Measurements from ENCODE around the gene IGF1R. TPM values are rescaled to one million over a fixed set of nuclear protein-coding genes. Genes with fewer than 3 reads are reported as not detected.

IGF1R gene
- total and polyA plus RNA-seq, 2 donors (not counting 3 experiments of a cell fraction or from before 2014, with no cell fraction given): 16.1 to 59.1 TPM

- FAIRE-seq (no peak), DNase-seq (ENCODE audit: low read depth, low spot score) (no peak)
- Histone ChIP-seq H3K4me3 (replicated peaks in 1 of 3; ENCODE audit: insufficient read depth in 1 of 3, low read depth in 1 of 3, low read length in 3 of 3) (no peak overlapping the region), H3K27ac (ENCODE audit: insufficient read depth, low read depth, low read length) (no peak overlapping the region), H4K20me1 (replicated peaks; ENCODE audit: control insufficient read depth, extremely low read depth, insufficient read depth, low read length) (no peaks in the 10 kb centered on the region), H3K36me3 (ENCODE audit: control insufficient read depth in 2 of 2, extremely low read depth in 1 of 2, insufficient read depth in 2 of 2, low read length in 2 of 2) (no peaks in the 10 kb centered on the region), H3K4me1 (ENCODE audit: control insufficient read depth, extremely low read depth, insufficient read depth, low read length) (peaks cover 8% of the 10 kb centered on the region), H3K27me3 (ENCODE audit: control insufficient read depth in 2 of 2, insufficient read depth in 2 of 2, low read length in 2 of 2) (no peaks in the 10 kb centered on the region), H3K9me1 (replicated peaks; ENCODE audit: control insufficient read depth, extremely low read depth, insufficient read depth, low read length) (no peaks in the 10 kb centered on the region), H3K9ac (replicated peaks; ENCODE audit: extremely low read depth, insufficient read depth, low read length) (no peak overlapping the region), H3K79me2 (ENCODE audit: control insufficient read depth, insufficient read depth, low read length) (peaks cover 48% of the 10 kb centered on the region), H3K9me3 (replicated peaks; ENCODE audit: control insufficient read depth, insufficient read depth, low read length) (no peaks in the 10 kb centered on the region), H3K4me2 (ENCODE audit: insufficient read depth, low read length) (no peak overlapping the region), H2AFZ (ENCODE audit: low read depth, low read length) (no peak overlapping the region)
- CTCF ChIA-PET: interaction anchor here (1.6 kb wide), 2 partner anchors 17 to 61 kb away, joined by 4 read pairs; no protein-coding TSS in a partner anchor
- dilution Hi-C loops (cut with MboI; ENCODE audit: extremely low pct_ligation_motif_present, low sequenced_read_pairs): no loop called here
- intact Hi-C loops (cut with micrococcal nuclease): no loop called here
- BruUV-seq (replicated peaks): no TSS peak
- POLR2A ChIA-PET: no interaction called here
- TF ChIP-seq JUN (IDR thresholded peaks at IDR 0.05; ENCODE audit: borderline replicate concordance, insufficient read depth, insufficient read length, low read depth): no peak
- no peak for TF ChIP-seq FOS (IDR thresholded peaks at IDR 0.05; ENCODE audit: borderline replicate concordance, insufficient read depth, low read length)
- no peak for TF ChIP-seq POLR2A (IDR thresholded peaks at IDR 0.05; ENCODE audit: low read depth, low read length)
- no peak for TF ChIP-seq GATA2 (IDR thresholded peaks at IDR 0.05; ENCODE audit: insufficient read depth, insufficient read length, low read depth, low read length)
- TF ChIP-seq MAX (IDR thresholded peaks at IDR 0.05; ENCODE audit: insufficient read depth, insufficient read length): no peak
- TF ChIP-seq CTCF (IDR thresholded peaks at IDR 0.05; ENCODE audit: extremely low read depth in 1 of 2, insufficient read depth in 1 of 2, low read depth in 1 of 2, low read length in 2 of 2): no peak
- no peak for TF ChIP-seq POLR2AphosphoS5 (IDR thresholded peaks at IDR 0.05; ENCODE audit: insufficient read depth, low read depth, low read length)
- TF ChIP-seq EZH2 (IDR thresholded peaks at IDR 0.05; ENCODE audit: borderline replicate concordance, low read depth, low read length, severe bottlenecking): no peak
- no peak for TF ChIP-seq MYC (IDR thresholded peaks at IDR 0.05; ENCODE audit: low read depth, low read length)
Observed at GRCh38 chr15:98720577-98721565, 72.5 kb downstream of the IGF1R start.
